Cardiac muscle cell (in vitro differentiated cells and primary cell): ENCODE results near the gene PPM1D. TPM values are rescaled to one million over a fixed set of nuclear protein-coding genes. Genes with fewer than 3 reads are reported as not detected.
A peak's percentile ranks its signal among the peaks of the same experiment; 100 is the strongest.

ENCODE experiments used
- DNase-seq, 2 donors: peaks; one replicate each; pipeline versions ENCODE4 v3.0.0 to v3.0.0-alpha.2; 2010 to 2017; ENCODE audit warnings: low read depth in 1 of 2, low spot score in 1 of 2
- H3K27ac ChIP-seq: fragments of 200-600 bp; sonication (generic); 2 replicates; pipeline ENCODE4 v1.5.1; 2016
- H3K27me3 ChIP-seq: fragments of 200-600 bp; sonication (generic); 2 replicates; pipeline ENCODE4 v1.6.0; 2016; ENCODE audit warnings: control low read depth
- H3K36me3 ChIP-seq: fragments of 200-600 bp; sonication (generic); 2 replicates; pipeline ENCODE4 v1.5.1; 2016; ENCODE audit warnings: control low read depth
- H3K4me1 ChIP-seq: fragments of 200-600 bp; sonication (generic); 2 replicates; pipeline ENCODE4 v1.8.1; 2017; ENCODE audit warnings: low read depth, mild to moderate bottlenecking, mixed run types
- H3K4me3 ChIP-seq: fragments of 200-600 bp; sonication (generic); 2 replicates; pipeline ENCODE4 v1.5.1; 2016; ENCODE audit warnings: mild to moderate bottlenecking
- H3K9me3 ChIP-seq: fragments of 200-600 bp; sonication (generic); 2 replicates; pipeline ENCODE4 v1.5.1; 2017; ENCODE audit warnings: low read depth, mild to moderate bottlenecking, control low read depth
- CTCF ChIP-seq: IDR thresholded peaks from 2 replicates; pipeline ENCODE4 v1.5.1; 2012; ENCODE audit warnings: low read depth, mild to moderate bottlenecking, low read length
- polyA plus RNA-seq: library from polyadenylated mRNA; unstranded; fragments of >200 nt; fragmentation: Nextera tagmentation; extraction: Ambion mirVana; gene quantifications from 2 replicates; pipeline ENCODE4 v1.2.1, GENCODE V29; 2016
- total RNA-seq: library from RNA; depleted of rRNA; stranded (reverse); fragments of >200 nt; gene quantifications from 2 replicates; pipeline ENCODE4 v1.2.3, GENCODE V29; 2016

Gene PPM1D
- total and polyA plus RNA-seq, 2 experiments from 2014 or later, result 7.7 to 16.3 TPM

DNA sequence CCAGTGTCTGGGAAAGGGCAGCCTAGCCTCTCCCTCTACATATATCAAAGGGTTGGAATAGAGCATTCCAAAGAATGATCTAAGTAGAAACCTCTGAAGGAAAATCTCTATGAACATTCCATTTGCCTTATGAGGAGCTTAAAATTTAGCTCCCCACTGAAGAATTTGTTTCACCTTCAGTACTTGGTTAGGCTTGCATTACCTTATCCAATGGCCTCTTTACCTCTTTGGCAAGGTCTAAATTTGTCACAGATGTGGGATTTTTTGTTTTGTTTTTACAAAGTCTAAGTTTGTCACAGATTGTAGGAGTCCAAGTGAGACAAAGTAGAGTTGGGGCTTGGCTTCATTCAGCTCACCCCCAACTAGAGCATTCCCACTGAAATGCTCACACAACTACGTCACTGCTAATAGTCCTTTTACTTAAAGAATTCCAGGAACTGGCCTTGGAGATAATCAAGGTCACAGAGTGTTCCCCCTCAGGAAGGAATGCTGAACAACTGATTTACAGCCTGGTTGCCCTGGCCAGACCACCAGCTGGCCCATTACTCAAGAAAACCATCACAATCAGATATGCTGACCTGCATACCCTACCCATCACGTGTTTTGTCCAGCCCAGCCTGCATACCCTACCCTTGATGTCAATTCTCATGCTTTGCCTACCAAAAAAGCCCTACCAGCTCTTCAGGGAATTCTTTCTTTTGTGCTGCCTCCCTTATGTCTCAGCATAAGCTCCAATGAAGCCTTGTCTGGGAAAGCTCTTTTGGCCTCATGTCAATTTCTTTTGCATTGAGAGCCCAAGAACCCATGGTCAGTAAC is 26.5 kb upstream of the PPM1D start:
- TF ChIP-seq CTCF, result peak; percentile 22
- H3K27me3 ChIP-seq, result no peaks in the 10 kb centered on the region
- peak; percentile 13 to 88 for DNase-seq

GRCh38 chr17:60577147-60577915 is 22.7 kb upstream of the PPM1D start:
- peak in 1 of 2 donors; percentile 75 for DNase-seq
- Histone ChIP-seq H3K9me3 (no peaks in the 10 kb centered on the region), H3K27ac (no peak overlapping the region), H3K27me3 (no peaks in the 10 kb centered on the region), H3K36me3 (no peaks in the 10 kb centered on the region), H3K4me1 (no peaks in the 10 kb centered on the region), H3K4me3 (no peak overlapping the region)
- TF ChIP-seq CTCF, result peak; percentile 4

More for the DNA sequence above, 26.5 kb upstream of the PPM1D start:
- no peaks in the 10 kb centered on the region for H3K9me3 ChIP-seq
- H3K36me3 ChIP-seq, result no peaks in the 10 kb centered on the region
- peak overlapping the region; percentile 70 for H3K27ac ChIP-seq
- H3K4me1 ChIP-seq, result no peaks in the 10 kb centered on the region
- no peak overlapping the region for H3K4me3 ChIP-seq

GRCh38 chr17:60579090-60579489 is 20.9 kb upstream of the PPM1D start:
- Histone ChIP-seq H3K4me3 (no peak overlapping the region), H3K4me1 (no peaks in the 10 kb centered on the region), H3K27ac (no peak overlapping the region), H3K27me3 (no peaks in the 10 kb centered on the region), H3K9me3 (no peaks in the 10 kb centered on the region), H3K36me3 (no peaks in the 10 kb centered on the region)
- DNase-seq, result peak in 1 of 2 donors; percentile 91
- no peak for TF ChIP-seq CTCF

DNA sequence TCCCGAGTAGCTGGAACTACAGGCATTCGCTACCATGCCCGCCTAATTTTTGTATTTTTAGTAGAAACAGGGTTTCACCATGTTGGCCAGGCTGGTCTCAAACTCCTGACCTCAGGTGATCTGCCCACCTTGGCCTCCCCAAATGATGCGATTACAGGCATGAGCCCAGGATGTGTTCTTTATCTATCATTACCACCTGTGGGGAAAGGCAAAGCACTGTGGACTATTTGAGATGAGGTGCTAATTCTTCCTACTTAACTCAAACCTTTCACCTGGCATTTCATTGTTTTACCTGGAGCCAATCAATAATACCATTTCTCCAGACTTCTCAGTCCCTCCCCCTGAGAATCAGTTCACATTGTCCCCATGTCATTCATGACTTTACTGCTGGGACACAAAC is 20.4 kb upstream of the PPM1D start:
- H3K9me3 ChIP-seq, result no peaks in the 10 kb centered on the region
- no peaks in the 10 kb centered on the region for H3K4me1 ChIP-seq
- no peak overlapping the region for H3K4me3 ChIP-seq
- H3K36me3 ChIP-seq, result no peaks in the 10 kb centered on the region
- no peaks in the 10 kb centered on the region for H3K27me3 ChIP-seq
- TF ChIP-seq CTCF, result no peak
- no peak overlapping the region for H3K27ac ChIP-seq
- no peak for DNase-seq

GRCh38 chr17:60583008-60583407 is 17.0 kb upstream of the PPM1D start:
- H3K4me1 ChIP-seq, result no peaks in the 10 kb centered on the region
- no peaks in the 10 kb centered on the region for H3K9me3 ChIP-seq
- H3K36me3 ChIP-seq, result no peaks in the 10 kb centered on the region
- DNase-seq, result no peak
- no peak overlapping the region for H3K27ac ChIP-seq
- TF ChIP-seq CTCF, result no peak
- H3K27me3 ChIP-seq, result no peaks in the 10 kb centered on the region
- no peak overlapping the region for H3K4me3 ChIP-seq
